ENCODE data around the gene NTRK1.
A peak's percentile ranks its signal among the peaks of the same experiment; 100 is the strongest.

The NTRK1 gene

GRCh38 chr1:156898971-156899664, 38.5 kb downstream of the NTRK1 start (continued):
- no peak for TF ChIP-seq ZNF704 (tag by site-specific recombination; IDR thresholded peaks at IDR 0.05)
- TF ChIP-seq ZBTB6 (tag by site-specific recombination; IDR thresholded peaks at IDR 0.05): no peak
- TF ChIP-seq GLI2 (tag by site-specific recombination; IDR thresholded peaks at IDR 0.05; ENCODE audit: borderline replicate concordance, low read depth): no peak
- TF ChIP-seq ZNF610 (tag by site-specific recombination; IDR thresholded peaks at IDR 0.05; ENCODE audit: borderline replicate concordance): no peak
- no peak for TF ChIP-seq HOXD13 (CRISPR knock-in tag; IDR thresholded peaks at IDR 0.05; ENCODE audit: borderline replicate concordance)

- Histone ChIP-seq H3K36me3 (ENCODE audit: control insufficient read depth in 2 of 2, insufficient read depth in 1 of 2, low read length in 2 of 2) (no peaks in the 10 kb centered on the region), H3K4me3 (ENCODE audit: low read depth, low read length) (no peak overlapping the region), H3K27ac (ENCODE audit: extremely low read depth, low read depth, low read length) (no peak overlapping the region), H3K4me1 (ENCODE audit: control insufficient read depth, insufficient read depth, low read length) (no peaks in the 10 kb centered on the region), H3K9me3 (ENCODE audit: control insufficient read depth, insufficient read depth, low read depth, low read length) (no peaks in the 10 kb centered on the region)
- CTCF ChIA-PET: interaction anchor here (0.5 to 3.2 kb wide), 4 partner anchors 10 to 255 kb away, joined by 3 to 20 read pairs (median 6); no protein-coding TSS in a partner anchor
- TF ChIP-seq ZFHX2 (tag by site-specific recombination; conservative IDR thresholded peaks at IDR 0.05): peak; percentile 28; the same call in 1 of the 2 replicates
- no peak for TF ChIP-seq BCL11A (tag by site-specific recombination; IDR thresholded peaks at IDR 0.05; ENCODE audit: low read depth)
- POLR2A ChIA-PET: interaction anchor here (0.6 to 1.0 kb wide), 2 partner anchors 26 to 529 kb away, joined by 3 to 5 read pairs; no protein-coding TSS in a partner anchor
Observed at GRCh38 chr1:156899956-156900718, 39.5 kb downstream of the NTRK1 start.

GRCh38 chr1:156900896-156901589, 40.4 kb downstream of the NTRK1 start:
- Histone ChIP-seq H3K27ac (ENCODE audit: extremely low read depth, low read depth, low read length) (no peak overlapping the region), H3K4me3 (ENCODE audit: low read depth, low read length) (no peak overlapping the region), H3K36me3 (ENCODE audit: control insufficient read depth in 2 of 2, insufficient read depth in 1 of 2, low read length in 2 of 2) (no peaks in the 10 kb centered on the region), H3K9me3 (ENCODE audit: control insufficient read depth, insufficient read depth, low read depth, low read length) (no peaks in the 10 kb centered on the region), H3K4me1 (ENCODE audit: control insufficient read depth, insufficient read depth, low read length) (no peaks in the 10 kb centered on the region)
- TF ChIP-seq ZNF423 (tag by site-specific recombination; IDR thresholded peaks at IDR 0.05) (no peak), SCRT2 (tag by site-specific recombination; IDR thresholded peaks at IDR 0.05) (peak; percentile 54), ZNF692 (tag by site-specific recombination; IDR thresholded peaks at IDR 0.05) (no peak), ZNF585B (tag by site-specific recombination; IDR thresholded peaks at IDR 0.05) (no peak), ZNF248 (tag by site-specific recombination; IDR thresholded peaks at IDR 0.05) (no peak), AEBP2 (tag by site-specific recombination; IDR thresholded peaks at IDR 0.05; ENCODE audit: borderline replicate concordance) (no peak), INSM2 (tag by site-specific recombination; IDR thresholded peaks at IDR 0.05) (no peak), TCF7L2 (IDR thresholded peaks at IDR 0.05; ENCODE audit: borderline replicate concordance, low read depth, low read length) (no peak), ZNF558 (tag by site-specific recombination; IDR thresholded peaks at IDR 0.05) (no peak), ZNF404 (tag by site-specific recombination; IDR thresholded peaks at IDR 0.05) (no peak), ZNF830 (tag by site-specific recombination; IDR thresholded peaks at IDR 0.05; ENCODE audit: low read depth) (no peak), EGR2 (tag by site-specific recombination; IDR thresholded peaks at IDR 0.05; ENCODE audit: low read depth) (0 out of 2 replicates have a peak, but pooled peaks have one; percentile 25), ZNF473 (tag by site-specific recombination; IDR thresholded peaks at IDR 0.05) (no peak), ZNF514 (tag by site-specific recombination; IDR thresholded peaks at IDR 0.05) (no peak), ZNF600 (tag by site-specific recombination; IDR thresholded peaks at IDR 0.05) (0 out of 2 replicates have a peak, but pooled peaks have one; percentile 28), ZNF37A (tag by site-specific recombination; IDR thresholded peaks at IDR 0.05) (no peak)
- POLR2A ChIA-PET: no interaction called here
- CTCF ChIA-PET: interaction anchor here (0.9 to 3.2 kb wide), 6 partner anchors 9 to 255 kb away, joined by 3 to 20 read pairs (median 6); no protein-coding TSS in a partner anchor

All from HEK293 (cell line).